Liver (tissue), 9 donors: ENCODE results near the gene CDH24. TPM values are rescaled to one million over a fixed set of nuclear protein-coding genes. Genes with fewer than 3 reads are reported as not detected.
A peak's percentile ranks its signal among the peaks of the same experiment; 100 is the strongest.

Experiments used
- DNase-seq: peaks from one replicate; pipeline ENCODE4 v3.0.0-alpha.2; 2017; ENCODE audit warnings: low spot score
- H3K27ac ChIP-seq, 2 donors: one replicate each; pipeline ENCODE4 v1.7.0; 2013; ENCODE audit warnings: inconsistent platforms in 2 of 2, low read length in 2 of 2, control low read depth in 1 of 2, low read depth in 1 of 2, mild to moderate bottlenecking in 1 of 2
- H3K27me3 ChIP-seq, 4 donors: one replicate each; pipeline versions ENCODE4 v1.6.1 to v1.7.0; 2013; ENCODE audit warnings: low read length in 3 of 4, inconsistent platforms in 1 of 4, mild to moderate bottlenecking in 1 of 4, moderate library complexity in 1 of 4; ENCODE audit not compliant: control insufficient read depth in 4 of 4, insufficient read depth in 4 of 4
- H3K36me3 ChIP-seq, 4 donors: one replicate each; pipeline versions ENCODE4 v1.6.1 to v1.7.0; 2013; ENCODE audit warnings: low read length in 3 of 4, mild to moderate bottlenecking in 3 of 4, low read depth in 1 of 4, moderate library complexity in 1 of 4; ENCODE audit not compliant: control insufficient read depth in 4 of 4, insufficient read depth in 3 of 4
- H3K4me1 ChIP-seq, 4 donors: one replicate each; pipeline versions ENCODE4 v1.6.1 to v1.7.0; 2013; ENCODE audit warnings: low read length in 3 of 4, mild to moderate bottlenecking in 3 of 4, moderate library complexity in 1 of 4; ENCODE audit not compliant: control insufficient read depth in 4 of 4, insufficient read depth in 4 of 4
- H3K4me3 ChIP-seq, 3 donors: one replicate each; pipeline versions ENCODE4 v1.6.1 to v1.7.0; 2013; ENCODE audit warnings: low read length in 3 of 3, control low read depth in 1 of 3, low read depth in 1 of 3, mild to moderate bottlenecking in 1 of 3
- H3K9ac ChIP-seq, 2 donors: one replicate each; pipeline ENCODE4 v1.7.0; 2013; ENCODE audit warnings: low read length in 2 of 2, mild to moderate bottlenecking in 2 of 2, moderate library complexity in 2 of 2, control low read depth in 1 of 2, low read depth in 1 of 2
- H3K9me3 ChIP-seq, 4 donors: one replicate each; pipeline versions ENCODE4 v1.6.1 to v1.7.0; 2013; ENCODE audit warnings: low read length in 3 of 4; ENCODE audit not compliant: control insufficient read depth in 4 of 4
- ATF3 ChIP-seq: IDR thresholded peaks from 2 replicates; pipeline ENCODE4 v1.6.1; 2016; ENCODE audit warnings: antibody characterized with exemption
- CTCF ChIP-seq: fragments of 150-350 bp; IDR thresholded peaks from 2 replicates; pipeline ENCODE4 v1.5.1; 2017; ENCODE audit warnings: improper control_type of control experiment, low read depth, low read length; ENCODE audit not compliant: missing input control
- FOXA2 ChIP-seq: IDR thresholded peaks from 2 replicates; pipeline ENCODE4 v1.6.1; 2016; ENCODE audit warnings: antibody characterized with exemption
- GABPA ChIP-seq, 2 donors: IDR thresholded peaks in 1 of 2; conservative IDR thresholded peaks in 1 of 2; 2 replicates each; pipeline ENCODE4 v1.6.1; 2016; ENCODE audit warnings: antibody characterized with exemption in 2 of 2, mild to moderate bottlenecking in 1 of 2, moderate library complexity in 1 of 2
- HNF4A ChIP-seq, 2 donors: conservative IDR thresholded peaks; 2 replicates each; pipeline ENCODE4 v1.6.1; 2016; ENCODE audit warnings: antibody characterized with exemption in 2 of 2, mild to moderate bottlenecking in 2 of 2
- HNF4G ChIP-seq: IDR thresholded peaks from 2 replicates; pipeline ENCODE4 v1.6.1; 2016; ENCODE audit warnings: antibody characterized with exemption
- NR2F2 ChIP-seq: IDR thresholded peaks from 2 replicates; pipeline ENCODE4 v1.6.1; 2016; ENCODE audit warnings: antibody characterized with exemption
- RXRA ChIP-seq, 2 donors: IDR thresholded peaks; 2 replicates each; pipeline ENCODE4 v1.6.1; 2017 to 2018; ENCODE audit warnings: antibody characterized with exemption in 2 of 2, mild to moderate bottlenecking in 1 of 2
- ZBTB33 ChIP-seq: IDR thresholded peaks from 2 replicates; pipeline ENCODE4 v1.6.1; 2016; ENCODE audit warnings: antibody characterized with exemption
- WGBS: extraction: QIAGEN DNeasy Blood & Tissue Kit; methylation state at CpG from one replicate; pipeline ENCODE4 v1.1.7; 2013; 5-methylcytosine and 5-hydroxymethylcytosine counted together
- polyA plus RNA-seq, 2 donors: library from polyadenylated mRNA; stranded (reverse) in 1 of 2; unstranded in 1 of 2; fragments of 200-250 nt in 1 of 2; fragments of >200 nt in 1 of 2; fragmentation: Nextera tagmentation in 1 of 2; extraction: Ambion mirVana in 1 of 2; gene quantifications; one replicate each; pipeline versions ENCODE4 v1.2.1 to v1.2.3, GENCODE V29; 2013 to 2015
- total RNA-seq, 2 donors: library from RNA; depleted of rRNA; stranded (reverse); fragments of >200 nt; gene quantifications; one replicate each; pipeline ENCODE4 v1.2.3, GENCODE V29; 2014
- donor health status: healthy.
- donor health status: healthy.
- donor health status: healthy.
- donor health status: healthy.
- donor health status: healthy.

CDH24 gene
- total and polyA plus RNA-seq, 4 donors: 0.23 to 0.50 (median 0.38) TPM; not detected in 1

GRCh38 chr14:23047751-23048693 is 9.3 kb downstream of the CDH24 start:
- H3K27ac ChIP-seq: no peak overlapping the region

GRCh38 chr14:23047034-23047634 is 10.2 kb downstream of the CDH24 start:
- TF ChIP-seq HNF4G: no peak
- TF ChIP-seq HNF4A (conservative IDR thresholded peaks at IDR 0.05): no peak
- TF ChIP-seq ZBTB33: no peak
- TF ChIP-seq ATF3: no peak
- no peak for DNase-seq
- WGBS: 81% methylated on average over 6 of the region's 6 CpGs
- no peak overlapping the region for H3K4me3 ChIP-seq
- no peaks in the 10 kb centered on the region for H3K27me3 ChIP-seq
- peaks cover 0 to 3% (median 0%) of the 10 kb centered on the region in 4 donors for H3K4me1 ChIP-seq
- H3K9ac ChIP-seq: no peak overlapping the region
- H3K27ac ChIP-seq: peak overlapping the region in 1 of 2 donors; percentile 23
- H3K9me3 ChIP-seq: no peaks in the 10 kb centered on the region
- H3K36me3 ChIP-seq: no peaks in the 10 kb centered on the region

More at GRCh38 chr14:23047751-23048693, 9.3 kb downstream of the CDH24 start:
- H3K9me3 ChIP-seq: no peaks in the 10 kb centered on the region
- no peaks in the 10 kb centered on the region for H3K36me3 ChIP-seq
- no peak for DNase-seq
- no peak overlapping the region for H3K4me3 ChIP-seq
- TF ChIP-seq HNF4G (no peak), GABPA (IDR thresholded peaks at IDR 0.05 in 1 of 2, conservative IDR thresholded peaks at IDR 0.05 in 1 of 2) (no peak)
- peaks cover 0 to 3% (median 0%) of the 10 kb centered on the region in 4 donors for H3K4me1 ChIP-seq
- no peak overlapping the region for H3K9ac ChIP-seq
- no peaks in the 10 kb centered on the region for H3K27me3 ChIP-seq
- 68% methylated on average over 85 of the region's 85 CpGs for WGBS

- DNase-seq: no peak
- TF ChIP-seq NR2F2 (no peak), FOXA2 (no peak), ATF3 (no peak), ZBTB33 (no peak), CTCF (no peak), RXRA (IDR thresholded peaks at IDR 0.05) (no peak)
- Histone ChIP-seq H3K4me1 (peaks cover 0 to 3% (median 0%) of the 10 kb centered on the region in 4 donors), H3K27me3 (no peaks in the 10 kb centered on the region), H3K4me3 (no peak overlapping the region), H3K9ac (no peak overlapping the region), H3K36me3 (no peaks in the 10 kb centered on the region), H3K27ac (no peak overlapping the region), H3K9me3 (no peaks in the 10 kb centered on the region)
- WGBS: 89% methylated on average over 13 of the region's 13 CpGs
Measured at GRCh38 chr14:23045419-23046357, 11.6 kb downstream of the CDH24 start.
